WTC11 (cell line): ENCODE measurements around the gene PDPK1. TPM values are rescaled to one million over a fixed set of nuclear protein-coding genes. Genes with fewer than 3 reads are reported as not detected.
"Not testable (repeated sequence)": the region's sequence is repeated elsewhere in the genome, so short reads cannot be mapped to it uniquely, and the experiment has no call there.

Experiments used
- ATAC-seq: fragments of 200-7000 bp; cut with Tn5 transposase; 2 replicates; pipeline ENCODE4 v1.10.0; 2021; ENCODE audit warnings: mild to moderate bottlenecking, moderate library complexity
- CTCF ChIA-PET: fragments of 300-600 bp; sonication (Branson Sonifier 250); formaldehyde crosslinking; loops from one replicate; lab custom pipeline; 2021; ENCODE audit warnings: antibody characterized with exemption; lab: Charles Lee
- POLR2A ChIA-PET: fragments of 350-600 bp; sonication (Branson Sonifier 250); formaldehyde crosslinking; loops from one replicate; lab custom pipeline; 2021; ENCODE audit warnings: antibody characterized with exemption; lab: Charles Lee
- DNase-seq: peaks from one replicate; pipeline ENCODE4 v3.0.0; 2021; ENCODE audit warnings: low spot score
- H3K27ac Mint-ChIP-seq: 2 replicates; pipeline ENCODE4 v1.8.0; 2021; ENCODE audit warnings: mixed read lengths
- H3K27me3 Mint-ChIP-seq: 2 replicates; pipeline ENCODE4 v1.8.0; 2021; ENCODE audit warnings: low read depth, mild to moderate bottlenecking, moderate library complexity, mixed read lengths
- H3K36me3 Mint-ChIP-seq: 2 replicates; pipeline ENCODE4 v1.8.0; 2021; ENCODE audit warnings: mixed read lengths
- H3K4me1 Mint-ChIP-seq: 2 replicates; pipeline ENCODE4 v1.8.0; 2022; ENCODE audit warnings: mixed read lengths
- H3K4me3 Mint-ChIP-seq: 2 replicates; pipeline ENCODE4 v1.8.0; 2021; ENCODE audit warnings: mild to moderate bottlenecking, moderate library complexity, mixed read lengths
- H3K9me3 Mint-ChIP-seq: 2 replicates; pipeline ENCODE4 v1.8.0; 2021; ENCODE audit warnings: mixed read lengths
- microRNA-seq: library from miRNA; unstranded; fragments of <30 nt; microRNA quantifications from one replicate; pipeline ENCODE4 v1.2.0, GENCODE V29; 2022; ENCODE audit warnings: borderline number of aligned reads
- total RNA-seq: library from RNA; stranded (reverse); gene quantifications from 3 replicates; pipeline ENCODE4 v1.2.3, GENCODE V29; 2021

PDPK1 gene
- total RNA-seq, 1 experiment from 2014 or later: 31.4 TPM

- H3K36me3 Mint-ChIP-seq, H3K4me3 Mint-ChIP-seq, CTCF ChIA-PET, ATAC-seq, H3K9me3 Mint-ChIP-seq, H3K27me3 Mint-ChIP-seq, DNase-seq, POLR2A ChIA-PET, H3K4me1 Mint-ChIP-seq, H3K27ac Mint-ChIP-seq: not testable (repeated sequence)
Observed at GRCh38 chr16:2642561-2642960, 104.7 kb downstream of the PDPK1 start.

GRCh38 chr16:2644754-2645453 lies 107.1 kb downstream of the PDPK1 start:
- DNase-seq, H3K27me3 Mint-ChIP-seq, H3K9me3 Mint-ChIP-seq, POLR2A ChIA-PET, H3K4me1 Mint-ChIP-seq, CTCF ChIA-PET, H3K4me3 Mint-ChIP-seq, H3K36me3 Mint-ChIP-seq, ATAC-seq, H3K27ac Mint-ChIP-seq: not testable (repeated sequence)

GRCh38 chr16:2651268-2651871 lies 113.5 kb downstream of the PDPK1 start:
- H3K36me3 Mint-ChIP-seq, H3K27me3 Mint-ChIP-seq, CTCF ChIA-PET, H3K4me3 Mint-ChIP-seq, ATAC-seq, POLR2A ChIA-PET, H3K4me1 Mint-ChIP-seq, DNase-seq, H3K9me3 Mint-ChIP-seq, H3K27ac Mint-ChIP-seq: not testable (repeated sequence)

Small RNA genes within 50 kb of the gene (microRNA-seq; reads per million reads assigned to microRNA genes)
- gene MIR3178: not detected

Other genes with a start within 250 kb of the PDPK1 start
- gene ABCA3, start 197.3 kb upstream of the PDPK1 start, total RNA-seq: 12.1 to 16.8 TPM (median 15.9 TPM) in 3 replicates
- 53.5 to 65.7 TPM (median 54.7 TPM) in 3 replicates for gene CCNF, start 108.6 kb upstream of the PDPK1 start, total RNA-seq
- gene TEDC2, start 77.9 kb upstream of the PDPK1 start, total RNA-seq: 51.7 to 61.6 TPM (median 51.9 TPM) in 3 replicates
- 0.82 to 0.92 TPM (median 0.89 TPM) in 3 replicates for gene NTN3, start 66.7 kb upstream of the PDPK1 start, total RNA-seq
- gene TBC1D24, start 62.9 kb upstream of the PDPK1 start, total RNA-seq: 17.3 to 21.0 TPM (median 17.8 TPM) in 3 replicates
- gene ATP6V0C, start 24.1 kb upstream of the PDPK1 start, total RNA-seq: 193 to 212 TPM (median 193 TPM) in 3 replicates
- gene AMDHD2, start 17.6 kb upstream of the PDPK1 start, total RNA-seq: 60.1 to 70.9 TPM (median 60.3 TPM) in 3 replicates
- 0.14 to 0.32 TPM (median 0.15 TPM) in 3 replicates for gene CEMP1, start 6.6 kb upstream of the PDPK1 start, total RNA-seq
- gene KCTD5, start 144.5 kb downstream of the PDPK1 start, total RNA-seq: 24.8 to 27.8 TPM (median 27.2 TPM) in 3 replicates
- gene PRSS27, start 182.2 kb downstream of the PDPK1 start, total RNA-seq: 5.1 to 5.4 TPM (median 5.1 TPM) in 3 replicates
- 769 to 823 TPM (median 815 TPM) in 3 replicates for gene SRRM2, start 214.6 kb downstream of the PDPK1 start, total RNA-seq
- 252 to 267 TPM (median 267 TPM) in 3 replicates for gene ELOB, start 239.3 kb downstream of the PDPK1 start, total RNA-seq
- 0.18 to 0.44 TPM (median 0.24 TPM) in 3 replicates for gene PRSS33, start 249.5 kb downstream of the PDPK1 start, total RNA-seq